HepG2 (cell line): ENCODE results near the gene LIN7A. TPM values are rescaled to one million over a fixed set of nuclear protein-coding genes. Genes with fewer than 3 reads are reported as not detected.
A peak's percentile ranks its signal among the peaks of the same experiment; 100 is the strongest.

Experiments
- ATAC-seq: fragments of 200-7000 bp; cut with Tn5 transposase; 3 replicates; pipeline ENCODE4 v1.9.1; 2020; ENCODE audit warnings: mild to moderate bottlenecking, moderate library complexity
- BruUV-seq: library from RNA; stranded (reverse); fragments of 400-500 nt; replicated peaks from 2 replicates; lab custom pipeline; 2021; lab: Mats Ljungman, UMichigan
- CTCF ChIA-PET: fragments of 300-600 bp; formaldehyde crosslinking; extraction: SDS; loops from one replicate; lab custom pipeline; 2021; ENCODE audit warnings: low total read pairs, inconsistent platforms, low intra/inter-chr PET ratio; lab: Yijun Ruan, JAX
- POLR2A ChIA-PET: fragments of 350-600 bp; sonication (Branson Sonifier 250); formaldehyde crosslinking; loops from one replicate; lab custom pipeline; 2020; ENCODE audit warnings: antibody characterized with exemption, inconsistent platforms; lab: Yijun Ruan, JAX
- DNase-seq: peaks from one replicate; pipeline ENCODE4 v3.0.0-alpha.2; 2015; ENCODE audit warnings: low spot score
- FAIRE-seq: peaks from 3 replicates; lab custom pipeline; 2011; peaks lifted over from hg19 to GRCh38; lab: Jason Lieb, UNC
- H2AFZ ChIP-seq: one replicate; pipeline ENCODE4 v1.6.1; 2011; ENCODE audit warnings: low read length, inconsistent platforms
- H3K27ac ChIP-seq: fragments of 300-600 bp; 3 replicates; pipeline ENCODE4 v1.8.0; 2011; ENCODE audit warnings: mixed run types, mild to moderate bottlenecking, mixed read lengths, low read length, inconsistent platforms; ENCODE audit not compliant: insufficient read depth; ENCODE audit errors: extremely low read length
- H3K27me3 ChIP-seq, 2 experiments: fragments of 200-600 bp in 1 of 2; 2 replicates in 1 of 2; 3 replicates in 1 of 2; pipeline versions ENCODE4 v1.6.0 to v1.8.0; 2011; ENCODE audit warnings: low read length in 2 of 2, mild to moderate bottlenecking in 2 of 2, moderate library complexity in 2 of 2, inconsistent platforms in 1 of 2; ENCODE audit not compliant: insufficient read depth in 2 of 2, control insufficient read depth in 1 of 2
- H3K36me3 ChIP-seq, 2 experiments: fragments of 200-600 bp in 1 of 2; replicated peaks in 1 of 2; 2 replicates in 1 of 2; 3 replicates in 1 of 2; pipeline versions ENCODE4 v1.5.1 to v1.8.0; 2011; ENCODE audit warnings: low read length in 2 of 2, inconsistent platforms in 1 of 2; ENCODE audit not compliant: insufficient read depth in 2 of 2, control insufficient read depth in 1 of 2
- H3K4me1 ChIP-seq: 2 replicates; pipeline ENCODE4 v1.5.1; 2012; ENCODE audit warnings: low read length, inconsistent platforms; ENCODE audit not compliant: insufficient read depth
- H3K4me2 ChIP-seq: 2 replicates; pipeline ENCODE4 v1.6.0; 2011; ENCODE audit warnings: low read depth, low read length, inconsistent platforms
- H3K4me3 ChIP-seq, 3 experiments: fragments of 200-600 bp in 1 of 3; sonication (generic), shearing (Covaris generic) in 1 of 3; replicated peaks in 1 of 3; 2 replicates each; pipeline ENCODE4 v1.5.1; 2011 to 2016; ENCODE audit warnings: low read length in 3 of 3, inconsistent platforms in 2 of 3, low read depth in 2 of 3, mild to moderate bottlenecking in 2 of 3, control low read depth in 1 of 3, mixed read lengths in 1 of 3; ENCODE audit not compliant: insufficient read depth in 1 of 3
- H3K79me2 ChIP-seq: one replicate; pipeline ENCODE4 v1.6.1; 2011; ENCODE audit warnings: low read length, inconsistent platforms; ENCODE audit not compliant: insufficient read depth
- H3K9ac ChIP-seq: 2 replicates; pipeline ENCODE4 v1.6.0; 2011; ENCODE audit warnings: mild to moderate bottlenecking, low read depth, low read length, inconsistent platforms; ENCODE audit not compliant: insufficient read depth
- H3K9me3 ChIP-seq: 2 replicates; pipeline ENCODE4 v1.5.1; 2012; ENCODE audit warnings: mild to moderate bottlenecking, low read length
- H4K20me1 ChIP-seq: 2 replicates; pipeline ENCODE4 v1.6.0; 2011; ENCODE audit warnings: inconsistent platforms, mild to moderate bottlenecking, low read length, moderate library complexity; ENCODE audit not compliant: insufficient read depth
- BATF2 ChIP-seq: sonication (generic); formaldehyde crosslinking; IDR thresholded peaks from 2 replicates; pipeline ENCODE4 v1.8.0; 2022; ENCODE audit warnings: mild to moderate bottlenecking, missing genetic modification reagents, moderate library complexity
- CBFB ChIP-seq: sonication (generic); formaldehyde crosslinking; IDR thresholded peaks from 2 replicates; pipeline ENCODE4 v1.4.0; 2020; ENCODE audit warnings: missing genetic modification reagents
- HMGXB4 ChIP-seq, 2 experiments: sonication (generic) in 1 of 2; formaldehyde crosslinking in 1 of 2; IDR thresholded peaks; 2 replicates each; pipeline versions ENCODE4 v1.4.0 to v1.6.1; 2018 to 2020; ENCODE audit warnings: missing genetic modification reagents in 2 of 2, borderline replicate concordance in 1 of 2, low read depth in 1 of 2, mild to moderate bottlenecking in 1 of 2, missing biosample characterization in 1 of 2
- MAFF ChIP-seq: IDR thresholded peaks from 2 replicates; pipeline ENCODE4 v1.6.1; 2011; ENCODE audit warnings: low read depth, low read length, improper control_type of control experiment
- NPAS2 ChIP-seq: sonication (generic); formaldehyde crosslinking; IDR thresholded peaks from 2 replicates; pipeline ENCODE4 v1.8.0; 2022; ENCODE audit warnings: mild to moderate bottlenecking, missing genetic modification reagents, borderline replicate concordance
- NR2F6 ChIP-seq, 2 experiments: IDR thresholded peaks; 2 replicates each; pipeline ENCODE4 v1.6.1; 2016; ENCODE audit warnings: antibody characterized with exemption in 1 of 2, mild to moderate bottlenecking in 1 of 2
- SETDB1 ChIP-seq: sonication (generic); formaldehyde crosslinking; IDR thresholded peaks from 2 replicates; pipeline ENCODE4 v1.5.1; 2020; ENCODE audit warnings: missing genetic modification reagents, mild to moderate bottlenecking, borderline replicate concordance
- ZNF274 ChIP-seq: sonication (generic); formaldehyde crosslinking; IDR thresholded peaks from 2 replicates; pipeline ENCODE4 v1.5.1; 2020; ENCODE audit warnings: mild to moderate bottlenecking, missing genetic modification reagents
- ZNF414 ChIP-seq: sonication (generic); formaldehyde crosslinking; IDR thresholded peaks from 2 replicates; pipeline ENCODE4 v1.5.0; 2020; ENCODE audit warnings: missing genetic modification reagents
- ZNF562 ChIP-seq: sonication (generic); formaldehyde crosslinking; IDR thresholded peaks from 2 replicates; pipeline ENCODE4 v1.8.0; 2022; ENCODE audit warnings: missing genetic modification reagents, borderline replicate concordance
- ZNF609 ChIP-seq: sonication (generic); formaldehyde crosslinking; IDR thresholded peaks from 2 replicates; pipeline ENCODE4 v1.4.0; 2020; ENCODE audit warnings: mild to moderate bottlenecking, missing genetic modification reagents, borderline replicate concordance
- ZSCAN9 ChIP-seq: IDR thresholded peaks from 2 replicates; pipeline ENCODE4 v1.6.1; 2016; ENCODE audit warnings: borderline replicate concordance
- WGBS: methylation state at CpG from one replicate; pipeline ENCODE4 v1.1.6; 2017; ENCODE audit warnings: low lambda C conversion rate; 5-methylcytosine and 5-hydroxymethylcytosine counted together
- in situ Hi-C: cut with HindIII; loops from 2 replicates; pipeline ENCODE4 v1.10.0; 2017; ENCODE audit warnings: low pct_unique_long_range_greater_than_20kb; ENCODE audit not compliant: extremely low pct_ligation_motif_present
- intact Hi-C: fragments of 100-400 bp; cut with micrococcal nuclease; formaldehyde crosslinking; loops from one replicate; pipeline ENCODE4 v1.10.0; 2022; ENCODE audit not compliant: unreplicated experiment
- polyA plus RNA-seq, 8 experiments: library from polyadenylated mRNA; depleted of rRNA in 3 of 8; stranded (reverse) in 7 of 8; unstranded in 1 of 8; fragments of >200 nt; fragmentation: Illumina TruSeq in 4 of 8; extraction: Trizol in 4 of 8; gene quantifications; 2 replicates each; pipeline versions ENCODE4 v1.2.1 to v1.2.3, GENCODE V29; 2011 to 2016; ENCODE audit warnings: low read depth in 4 of 8, missing spikeins in 1 of 8, mixed read lengths in 1 of 8; ENCODE audit not compliant: insufficient read depth in 1 of 8
- total RNA-seq, 5 experiments: library from RNA; depleted of rRNA; stranded (reverse); fragments of >200 nt; fragmentation: Illumina TruSeq; extraction: Trizol; gene quantifications; 2 replicates each; pipeline ENCODE4 v1.2.3, GENCODE V29; 2016; ENCODE audit warnings: low read depth in 1 of 5
- TF ChIP-seq, protein P1 (sequence below), 2 experiments: fragments of 450-650 bp in 1 of 2; sonication (generic) in 1 of 2; formaldehyde crosslinking; IDR thresholded peaks; 2 replicates each; pipeline versions ENCODE4 v1.5.0 to v1.8.0; 2020 to 2022; ENCODE audit warnings: mild to moderate bottlenecking in 1 of 2, missing genetic modification reagents in 1 of 2
- TF ChIP-seq, protein P2 (sequence below): IDR thresholded peaks from 2 replicates; pipeline ENCODE4 v1.6.1; 2016; ENCODE audit warnings: mild to moderate bottlenecking

LIN7A gene
- total and polyA plus RNA-seq, 2 of the 13 experiments (the other 11 are each of a cell fraction or from before 2014, with no cell fraction given): 18.5 to 19.2 TPM

DNA sequence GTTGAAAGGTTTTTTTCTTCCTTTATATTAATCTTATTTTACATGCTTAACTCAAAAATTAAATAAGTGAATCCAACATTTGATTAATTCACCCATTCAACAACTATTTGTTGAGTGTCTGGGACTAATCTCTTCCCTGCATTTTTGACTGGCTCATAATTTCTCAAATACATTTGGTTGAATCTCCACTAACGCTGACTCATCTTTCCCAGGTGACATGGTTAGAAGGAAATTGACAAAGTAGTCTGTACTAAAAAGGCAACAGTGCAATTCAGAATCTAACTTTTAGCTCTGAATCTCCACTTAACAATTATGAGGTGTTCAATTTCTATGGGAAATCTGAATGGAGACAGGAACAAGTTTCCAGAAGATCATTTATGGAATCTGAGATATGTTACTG is 88.9 kb downstream of the LIN7A start:
- no TSS peak for BruUV-seq
- Histone ChIP-seq H3K4me1 (no peaks in the 10 kb centered on the region), H3K4me2 (no peak overlapping the region), H3K4me3 (no peak overlapping the region), H3K27ac (no peak overlapping the region), H3K36me3 (peaks cover 0 to 2% of the 10 kb centered on the region in 2 experiments; a peak in 2 of 5 replicates), H3K9me3 (no peaks in the 10 kb centered on the region), H3K27me3 (no peaks in the 10 kb centered on the region), H4K20me1 (no peaks in the 10 kb centered on the region), H3K79me2 (no peaks in the 10 kb centered on the region), H2AFZ (no peak overlapping the region), H3K9ac (no peak overlapping the region)
- FAIRE-seq (no peak), DNase-seq (no peak), ATAC-seq (no peak)
- CTCF ChIA-PET: no interaction called here
- 100% methylated on average over 1 of the region's 1 CpG for WGBS
- intact Hi-C loops (no loop called here), in situ Hi-C loops (no loop called here)
- POLR2A ChIA-PET: no interaction called here
- TF ChIP-seq ZSCAN9 (CRISPR knock-in tag): no peak
- TF ChIP-seq NPAS2: no peak
- TF ChIP-seq, protein P1, sequence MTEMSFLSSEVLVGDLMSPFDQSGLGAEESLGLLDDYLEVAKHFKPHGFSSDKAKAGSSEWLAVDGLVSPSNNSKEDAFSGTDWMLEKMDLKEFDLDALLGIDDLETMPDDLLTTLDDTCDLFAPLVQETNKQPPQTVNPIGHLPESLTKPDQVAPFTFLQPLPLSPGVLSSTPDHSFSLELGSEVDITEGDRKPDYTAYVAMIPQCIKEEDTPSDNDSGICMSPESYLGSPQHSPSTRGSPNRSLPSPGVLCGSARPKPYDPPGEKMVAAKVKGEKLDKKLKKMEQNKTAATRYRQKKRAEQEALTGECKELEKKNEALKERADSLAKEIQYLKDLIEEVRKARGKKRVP (CRISPR knock-in tag; IDR thresholded peaks at IDR 0.05): no peak
- no peak for TF ChIP-seq ZNF609 (CRISPR knock-in tag)
- TF ChIP-seq, protein P2, sequence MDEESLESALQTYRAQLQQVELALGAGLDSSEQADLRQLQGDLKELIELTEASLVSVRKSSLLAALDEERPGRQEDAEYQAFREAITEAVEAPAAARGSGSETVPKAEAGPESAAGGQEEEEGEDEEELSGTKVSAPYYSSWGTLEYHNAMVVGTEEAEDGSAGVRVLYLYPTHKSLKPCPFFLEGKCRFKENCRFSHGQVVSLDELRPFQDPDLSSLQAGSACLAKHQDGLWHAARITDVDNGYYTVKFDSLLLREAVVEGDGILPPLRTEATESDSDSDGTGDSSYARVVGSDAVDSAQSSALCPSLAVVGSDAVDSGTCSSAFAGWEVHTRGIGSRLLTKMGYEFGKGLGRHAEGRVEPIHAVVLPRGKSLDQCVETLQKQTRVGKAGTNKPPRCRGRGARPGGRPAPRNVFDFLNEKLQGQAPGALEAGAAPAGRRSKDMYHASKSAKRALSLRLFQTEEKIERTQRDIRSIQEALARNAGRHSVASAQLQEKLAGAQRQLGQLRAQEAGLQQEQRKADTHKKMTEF (CRISPR knock-in tag): no peak
- TF ChIP-seq CBFB (CRISPR knock-in tag): no peak
- no peak for TF ChIP-seq HMGXB4 (CRISPR knock-in tag; IDR thresholded peaks at IDR 0.05; ENCODE audit: borderline replicate concordance in 1 of 2, low read depth in 1 of 2)
- no peak for TF ChIP-seq ZNF274 (CRISPR knock-in tag)
- no peak for TF ChIP-seq BATF2 (CRISPR knock-in tag)
- TF ChIP-seq NR2F6 (IDR thresholded peaks at IDR 0.05): no peak
- no peak for TF ChIP-seq NR2F6 (CRISPR knock-in tag; IDR thresholded peaks at IDR 0.05)
- TF ChIP-seq ZNF562 (CRISPR knock-in tag): no peak
- peak; percentile 62; the same call in 1 of the 2 replicates for TF ChIP-seq MAFF
- TF ChIP-seq ZNF414 (CRISPR knock-in tag): no peak
- TF ChIP-seq SETDB1 (CRISPR knock-in tag): no peak
